Rectal smooth muscle tissue (tissue), 1 donor: ENCODE data around the gene C18orf54.

ENCODE experiments used
- H3K27ac ChIP-seq: one replicate; pipeline ENCODE4 v1.7.0; 2013; ENCODE audit warnings: low read depth, low read length, inconsistent platforms
- H3K27me3 ChIP-seq: one replicate; pipeline ENCODE4 v1.7.0; 2013; ENCODE audit warnings: low read length; ENCODE audit not compliant: control insufficient read depth, insufficient read depth
- H3K36me3 ChIP-seq: one replicate; pipeline ENCODE4 v1.7.0; 2013; ENCODE audit warnings: low read length; ENCODE audit not compliant: control insufficient read depth, insufficient read depth
- H3K4me1 ChIP-seq: one replicate; pipeline ENCODE4 v1.7.0; 2013; ENCODE audit warnings: low read length; ENCODE audit not compliant: control insufficient read depth, insufficient read depth
- H3K4me3 ChIP-seq: one replicate; pipeline ENCODE4 v1.7.0; 2013; ENCODE audit warnings: low read length
- H3K9ac ChIP-seq: one replicate; pipeline ENCODE4 v1.7.0; 2013; ENCODE audit warnings: low read length

Gene C18orf54

DNA sequence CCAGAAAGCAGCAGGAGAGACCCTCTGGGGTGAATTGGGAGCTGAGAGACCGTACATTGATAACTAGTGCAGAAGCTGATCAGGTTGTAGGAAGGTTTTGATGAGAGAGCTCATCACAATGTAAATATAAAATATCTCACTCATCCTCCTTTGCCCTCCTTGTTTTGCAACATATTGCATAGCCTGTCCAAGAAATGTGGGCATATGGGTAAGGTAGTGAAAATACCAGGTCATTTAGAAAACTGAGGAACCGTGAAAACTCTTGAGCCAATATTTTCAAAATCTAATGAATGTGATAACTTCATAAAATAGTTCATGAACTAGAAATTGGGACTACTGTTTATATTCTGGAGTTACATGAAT, 31.4 kb downstream of the C18orf54 start:
- no peaks in the 10 kb centered on the region for H3K27me3 ChIP-seq
- H3K27ac ChIP-seq, result no peak overlapping the region
- no peak overlapping the region for H3K9ac ChIP-seq
- no peaks in the 10 kb centered on the region for H3K4me1 ChIP-seq
- no peak overlapping the region for H3K4me3 ChIP-seq
- H3K36me3 ChIP-seq, result no peaks in the 10 kb centered on the region

DNA sequence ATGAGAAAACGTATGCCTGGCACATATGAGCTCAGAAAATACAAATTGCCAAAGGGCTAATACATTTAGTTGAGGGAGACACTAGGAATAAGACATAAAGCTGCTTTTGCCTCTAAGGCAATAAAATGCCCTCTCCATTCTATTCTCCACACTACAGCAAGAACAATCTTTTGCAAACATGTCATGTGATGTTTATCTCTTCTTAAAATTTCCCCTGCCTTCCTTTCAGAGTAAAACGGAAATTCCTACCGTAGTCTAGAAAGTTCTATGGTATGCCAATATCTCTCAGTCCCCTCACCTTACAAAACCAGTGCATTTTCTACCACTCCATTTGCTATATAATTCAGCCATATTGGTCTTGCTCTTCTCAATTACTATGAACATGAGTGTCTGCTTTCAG, 33.1 kb downstream of the C18orf54 start:
- H3K9ac ChIP-seq, result no peak overlapping the region

DNA sequence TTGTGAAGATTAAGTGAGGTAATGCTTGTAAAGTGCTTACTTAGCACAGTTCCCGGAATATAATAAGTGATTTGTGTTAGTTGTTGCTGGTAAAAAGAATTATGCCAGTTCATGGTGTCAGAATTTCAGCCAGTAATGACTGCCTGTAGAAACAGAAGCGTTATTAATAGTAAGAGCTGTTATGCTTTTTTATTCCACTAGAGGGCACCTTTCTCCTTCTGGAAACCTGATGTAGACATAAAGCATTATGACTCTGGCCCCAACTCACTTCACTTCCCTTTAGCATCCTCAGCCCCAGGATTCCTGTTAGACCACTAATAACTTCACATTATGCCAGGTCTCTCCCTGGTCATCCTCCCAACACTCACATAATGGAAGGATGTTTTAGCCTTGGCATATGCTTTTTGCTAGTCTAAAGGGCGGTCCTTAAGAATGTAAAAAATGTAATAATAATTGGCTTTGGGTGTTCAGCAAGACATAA, 34.9 kb downstream of the C18orf54 start:
- H3K36me3 ChIP-seq, result no peaks in the 10 kb centered on the region
- H3K4me3 ChIP-seq, result no peak overlapping the region
- no peak overlapping the region for H3K9ac ChIP-seq
- H3K4me1 ChIP-seq, result no peaks in the 10 kb centered on the region
- H3K27me3 ChIP-seq, result no peaks in the 10 kb centered on the region
- H3K27ac ChIP-seq, result no peak overlapping the region

More for the DNA sequence above, 33.1 kb downstream of the C18orf54 start:
- no peaks in the 10 kb centered on the region for H3K36me3 ChIP-seq
- H3K27ac ChIP-seq, result no peak overlapping the region
- H3K4me3 ChIP-seq, result no peak overlapping the region
- H3K27me3 ChIP-seq, result no peaks in the 10 kb centered on the region
- no peaks in the 10 kb centered on the region for H3K4me1 ChIP-seq

DNA sequence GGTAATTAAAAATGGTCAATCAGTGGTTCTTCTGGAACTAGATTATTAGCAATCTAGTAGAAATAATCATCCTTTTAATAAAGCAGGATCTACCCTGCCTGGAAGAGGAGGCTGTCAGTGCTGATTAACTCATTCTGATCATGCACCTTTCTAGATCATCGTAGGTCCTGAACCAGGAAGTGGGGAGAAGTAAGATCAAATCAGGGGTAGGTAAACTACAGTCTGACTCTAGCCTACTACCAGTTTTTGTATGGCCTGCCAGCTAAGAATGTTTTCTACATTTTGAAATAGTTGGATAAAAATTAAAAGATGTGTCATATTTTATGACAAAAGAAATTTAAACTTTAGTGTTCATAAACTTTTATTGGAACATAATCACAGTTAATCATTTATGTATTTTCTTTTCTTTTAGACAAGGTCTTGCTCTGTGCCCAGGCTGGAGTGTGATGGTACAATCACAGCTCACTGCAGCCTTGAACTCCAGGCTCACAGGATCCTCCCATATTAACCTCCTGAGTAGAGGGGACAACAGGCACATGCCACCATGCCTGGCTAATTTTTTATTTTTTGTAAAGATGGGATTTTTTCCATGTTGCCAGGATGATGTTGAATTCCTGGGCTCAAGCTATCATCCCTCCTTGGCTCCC, 36.1 kb downstream of the C18orf54 start:
- Histone ChIP-seq H3K4me1 (no peaks in the 10 kb centered on the region), H3K36me3 (no peaks in the 10 kb centered on the region), H3K4me3 (no peak overlapping the region), H3K27me3 (no peaks in the 10 kb centered on the region), H3K9ac (no peak overlapping the region), H3K27ac (no peak overlapping the region)

DNA sequence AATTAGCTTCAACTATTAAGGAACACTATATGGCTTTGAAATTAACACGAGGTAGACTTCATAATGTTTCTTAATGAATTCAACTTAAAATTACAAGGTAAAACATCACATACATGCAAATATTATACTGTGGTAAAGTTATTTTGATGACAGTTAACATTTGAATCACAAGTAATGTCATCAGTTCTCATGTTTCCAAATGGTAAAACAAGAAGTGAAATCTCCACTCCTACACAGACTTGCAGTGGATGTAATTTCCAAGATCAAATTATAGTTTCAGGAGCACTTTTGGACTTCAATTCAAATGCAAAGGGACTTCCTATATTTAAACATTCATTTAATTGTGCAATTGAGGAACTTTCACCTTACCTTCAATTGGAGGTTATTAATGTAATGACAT, 39.1 kb downstream of the C18orf54 start:
- H3K4me1 ChIP-seq, result no peaks in the 10 kb centered on the region
- H3K27me3 ChIP-seq, result no peaks in the 10 kb centered on the region
- H3K9ac ChIP-seq, result no peak overlapping the region
- H3K36me3 ChIP-seq, result no peaks in the 10 kb centered on the region
- H3K27ac ChIP-seq, result no peak overlapping the region
- H3K4me3 ChIP-seq, result no peak overlapping the region

DNA sequence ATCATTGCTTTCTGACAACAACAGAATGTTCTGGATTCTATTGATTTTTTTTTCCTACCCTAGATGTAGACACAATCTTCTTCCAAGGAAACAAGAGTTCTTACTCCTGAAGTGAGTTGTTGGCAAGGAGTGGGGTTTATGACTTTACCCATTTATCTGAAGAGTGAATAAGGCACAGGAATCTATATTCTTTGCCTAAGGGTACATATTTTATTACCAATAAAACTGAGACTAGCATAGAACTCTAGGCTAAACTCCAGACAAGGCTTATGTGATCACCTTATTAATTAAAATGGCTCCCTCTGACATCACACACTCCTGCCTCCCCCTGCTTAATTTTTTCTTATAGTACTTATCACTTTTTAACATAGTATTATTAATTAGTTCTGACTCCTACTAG, 47.6 kb downstream of the C18orf54 start:
- Histone ChIP-seq H3K27me3 (no peaks in the 10 kb centered on the region), H3K36me3 (no peaks in the 10 kb centered on the region)

DNA sequence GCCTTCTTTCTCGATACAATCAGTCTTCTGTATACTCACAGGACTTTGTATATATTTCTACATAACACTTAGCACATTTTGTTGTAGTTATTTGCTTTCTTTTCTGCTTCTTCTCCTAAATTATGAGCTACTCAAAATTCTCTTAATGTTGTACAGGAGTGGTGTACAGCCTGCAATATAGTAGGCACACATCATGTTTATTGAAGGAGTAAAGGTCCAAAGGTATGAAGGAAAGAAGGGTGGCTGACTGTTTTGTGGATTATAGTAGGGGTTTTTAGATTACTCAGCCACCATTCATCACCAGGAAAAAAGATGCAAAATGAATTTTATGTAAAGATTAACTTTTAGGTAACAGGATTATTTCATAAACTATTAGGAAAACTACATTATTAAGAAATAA, 54.1 kb downstream of the C18orf54 start:
- no peak overlapping the region for H3K4me3 ChIP-seq
- H3K27ac ChIP-seq, result no peak overlapping the region
- no peaks in the 10 kb centered on the region for H3K27me3 ChIP-seq
- no peak overlapping the region for H3K9ac ChIP-seq
- H3K4me1 ChIP-seq, result no peaks in the 10 kb centered on the region
- H3K36me3 ChIP-seq, result no peaks in the 10 kb centered on the region

More for the DNA sequence above, 47.6 kb downstream of the C18orf54 start:
- Histone ChIP-seq H3K9ac (no peak overlapping the region), H3K4me1 (no peaks in the 10 kb centered on the region), H3K27ac (no peak overlapping the region), H3K4me3 (no peak overlapping the region)

DNA sequence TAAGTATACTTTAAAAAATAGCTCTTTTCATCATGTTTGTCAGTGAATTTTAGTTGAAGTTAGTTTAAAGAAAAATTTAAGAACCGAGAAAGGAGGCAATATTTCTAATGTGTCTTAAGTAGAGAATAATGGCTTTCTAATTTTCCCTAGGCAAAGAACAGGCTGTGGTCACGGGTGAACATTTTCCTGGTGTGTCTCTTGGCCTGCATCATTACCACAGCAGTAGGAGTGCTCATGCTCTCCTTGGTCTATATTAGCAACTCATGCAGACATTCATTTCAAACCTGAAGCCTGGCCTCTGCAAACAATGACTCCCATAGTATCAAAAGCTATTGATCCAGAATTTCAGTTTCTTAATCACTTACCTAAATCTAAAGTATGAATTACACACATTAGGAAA, 57.4 kb downstream of the C18orf54 start:
- no peaks in the 10 kb centered on the region for H3K4me1 ChIP-seq
- H3K9ac ChIP-seq, result no peak overlapping the region
- no peak overlapping the region for H3K27ac ChIP-seq
- no peak overlapping the region for H3K4me3 ChIP-seq
- no peaks in the 10 kb centered on the region for H3K36me3 ChIP-seq
- H3K27me3 ChIP-seq, result no peaks in the 10 kb centered on the region

DNA sequence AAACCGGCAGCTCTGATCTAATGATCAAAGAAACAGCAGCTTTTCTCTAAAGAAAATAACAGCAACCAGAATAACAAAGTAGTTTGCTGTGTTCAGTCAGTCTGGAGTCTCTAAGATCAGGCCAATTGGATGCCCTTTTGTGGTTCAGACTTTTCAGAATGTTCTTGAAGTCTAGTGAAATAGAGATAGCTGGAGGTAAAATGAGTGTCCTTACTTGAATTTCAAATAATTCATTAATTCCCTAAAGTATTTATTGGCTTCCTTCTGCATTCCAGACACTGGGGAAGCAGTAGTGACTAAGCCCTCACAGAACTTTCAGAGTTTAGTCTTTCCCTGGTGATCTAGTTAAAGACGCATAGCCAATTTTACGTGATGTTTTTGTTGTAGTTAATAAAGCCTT, 58.7 kb downstream of the C18orf54 start:
- H3K9ac ChIP-seq, result no peak overlapping the region
- H3K4me3 ChIP-seq, result no peak overlapping the region
- no peak overlapping the region for H3K27ac ChIP-seq
- no peaks in the 10 kb centered on the region for H3K27me3 ChIP-seq
- no peaks in the 10 kb centered on the region for H3K4me1 ChIP-seq
- H3K36me3 ChIP-seq, result no peaks in the 10 kb centered on the region

DNA sequence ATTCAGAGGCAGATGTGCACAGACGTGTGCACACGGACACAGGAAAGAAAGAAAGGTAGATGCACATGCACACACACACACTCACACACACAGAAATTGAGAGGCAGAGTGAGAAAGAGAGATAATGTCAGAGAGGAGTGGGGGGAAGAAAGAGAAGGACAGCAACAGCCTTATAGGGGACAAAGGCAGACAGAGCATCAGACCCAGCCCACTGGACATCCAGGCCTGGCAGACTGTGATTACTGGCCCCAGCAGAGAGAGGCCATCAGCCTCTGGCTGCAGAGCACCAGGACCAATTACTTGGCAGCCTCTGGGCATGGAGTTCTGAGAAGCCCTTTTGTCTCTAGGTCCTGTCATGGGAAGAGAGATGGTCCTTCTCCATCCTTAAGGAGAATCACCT, 66.1 kb downstream of the C18orf54 start:
- no peaks in the 10 kb centered on the region for H3K4me1 ChIP-seq
- H3K36me3 ChIP-seq, result no peaks in the 10 kb centered on the region
- no peak overlapping the region for H3K4me3 ChIP-seq
- no peaks in the 10 kb centered on the region for H3K27me3 ChIP-seq
- no peak overlapping the region for H3K9ac ChIP-seq
- H3K27ac ChIP-seq, result no peak overlapping the region

DNA sequence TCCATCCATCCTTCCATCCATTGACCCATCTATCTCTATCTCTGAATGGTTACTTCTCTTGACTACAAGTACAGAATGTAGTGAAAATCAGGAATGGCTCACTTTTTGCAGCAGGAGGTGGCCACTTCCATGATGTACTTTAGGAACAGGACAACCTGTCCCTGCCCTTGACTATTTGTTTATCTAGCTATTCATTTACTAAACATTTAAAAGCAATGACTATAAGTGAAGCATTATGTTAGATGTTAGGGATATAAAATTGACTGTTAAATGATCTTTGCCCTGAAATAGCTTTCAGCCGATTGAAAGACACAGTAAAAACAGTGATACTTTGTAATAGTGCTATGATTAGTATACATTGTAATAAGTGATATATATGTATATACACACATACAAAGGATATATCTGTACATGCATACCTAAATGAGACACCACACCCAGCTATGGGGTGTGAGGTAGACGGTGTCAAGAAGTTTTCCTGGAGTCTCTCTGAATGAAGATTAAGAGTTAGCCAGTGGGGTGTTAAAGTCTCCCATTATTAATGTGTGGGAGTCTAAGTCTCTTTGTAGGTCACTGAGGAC, 68.5 kb downstream of the C18orf54 start:
- no peak overlapping the region for H3K4me3 ChIP-seq
- H3K27me3 ChIP-seq, result no peaks in the 10 kb centered on the region
- no peaks in the 10 kb centered on the region for H3K36me3 ChIP-seq
- H3K4me1 ChIP-seq, result no peaks in the 10 kb centered on the region
- no peak overlapping the region for H3K9ac ChIP-seq
- no peak overlapping the region for H3K27ac ChIP-seq
